AG10803 (cell line): ENCODE data around the gene KRTAP5-3.
"Not testable (repeated sequence)": the region's sequence is repeated elsewhere in the genome, so short reads cannot be mapped to it uniquely, and the experiment has no call there.

Source experiments
- DNase-seq: peaks from one replicate; pipeline ENCODE4 v3.0.0; 2010; ENCODE audit warnings: low read depth
- H3K4me3 ChIP-seq: 2 replicates; pipeline ENCODE4 v1.5.1; 2011; ENCODE audit warnings: mild to moderate bottlenecking, low read length, control low read depth
- TF ChIP-seq, protein P1 (sequence below): conservative IDR thresholded peaks from 2 replicates; pipeline ENCODE4 v1.5.1; 2011; ENCODE audit warnings: mild to moderate bottlenecking, low read length, control low read depth, inconsistent platforms

KRTAP5-3 gene

DNA sequence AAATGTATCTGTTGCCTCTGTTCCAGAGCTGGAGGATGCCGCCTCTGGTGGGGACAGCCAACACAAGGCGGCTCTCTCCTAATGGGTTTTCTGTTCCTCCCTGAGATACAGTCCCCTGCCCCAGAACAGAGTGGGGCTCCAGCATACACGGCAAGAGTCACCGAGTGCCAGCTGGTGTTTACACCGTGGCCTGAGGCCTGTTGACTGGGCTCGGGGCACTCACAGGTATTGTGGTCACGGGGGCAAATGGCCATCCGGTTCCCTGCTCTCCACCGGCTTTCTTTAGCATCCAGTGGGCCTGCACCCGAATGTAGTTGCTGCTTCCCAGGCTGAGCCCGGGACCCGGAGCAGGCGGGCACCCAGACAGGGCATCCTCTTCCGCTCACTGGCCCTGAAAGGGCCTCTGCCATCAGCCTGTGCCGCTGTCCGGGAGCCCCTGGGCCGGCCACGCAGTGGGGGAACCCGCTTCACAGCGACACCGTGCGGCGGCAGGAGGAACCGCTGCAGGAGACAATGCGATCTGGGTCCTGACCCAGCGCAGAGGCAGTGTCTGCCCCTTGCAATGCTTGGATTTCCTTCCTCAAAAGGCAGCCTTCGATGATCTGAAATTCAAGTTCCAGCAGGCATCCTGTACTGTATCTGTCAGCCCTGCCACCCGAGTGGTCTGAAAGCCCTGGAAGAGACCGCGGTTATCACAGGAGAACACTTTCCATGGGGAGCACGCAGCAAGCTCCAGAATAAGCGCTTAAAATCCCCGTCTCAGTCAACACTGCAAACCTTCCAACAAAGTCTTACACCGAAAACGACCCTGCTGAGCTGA, 20.5 kb upstream of the KRTAP5-3 start:
- TF ChIP-seq, protein P1, sequence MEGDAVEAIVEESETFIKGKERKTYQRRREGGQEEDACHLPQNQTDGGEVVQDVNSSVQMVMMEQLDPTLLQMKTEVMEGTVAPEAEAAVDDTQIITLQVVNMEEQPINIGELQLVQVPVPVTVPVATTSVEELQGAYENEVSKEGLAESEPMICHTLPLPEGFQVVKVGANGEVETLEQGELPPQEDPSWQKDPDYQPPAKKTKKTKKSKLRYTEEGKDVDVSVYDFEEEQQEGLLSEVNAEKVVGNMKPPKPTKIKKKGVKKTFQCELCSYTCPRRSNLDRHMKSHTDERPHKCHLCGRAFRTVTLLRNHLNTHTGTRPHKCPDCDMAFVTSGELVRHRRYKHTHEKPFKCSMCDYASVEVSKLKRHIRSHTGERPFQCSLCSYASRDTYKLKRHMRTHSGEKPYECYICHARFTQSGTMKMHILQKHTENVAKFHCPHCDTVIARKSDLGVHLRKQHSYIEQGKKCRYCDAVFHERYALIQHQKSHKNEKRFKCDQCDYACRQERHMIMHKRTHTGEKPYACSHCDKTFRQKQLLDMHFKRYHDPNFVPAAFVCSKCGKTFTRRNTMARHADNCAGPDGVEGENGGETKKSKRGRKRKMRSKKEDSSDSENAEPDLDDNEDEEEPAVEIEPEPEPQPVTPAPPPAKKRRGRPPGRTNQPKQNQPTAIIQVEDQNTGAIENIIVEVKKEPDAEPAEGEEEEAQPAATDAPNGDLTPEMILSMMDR, result peak; percentile 72
- H3K4me3 ChIP-seq, result no peak overlapping the region
- peak; percentile 11 for DNase-seq

DNA sequence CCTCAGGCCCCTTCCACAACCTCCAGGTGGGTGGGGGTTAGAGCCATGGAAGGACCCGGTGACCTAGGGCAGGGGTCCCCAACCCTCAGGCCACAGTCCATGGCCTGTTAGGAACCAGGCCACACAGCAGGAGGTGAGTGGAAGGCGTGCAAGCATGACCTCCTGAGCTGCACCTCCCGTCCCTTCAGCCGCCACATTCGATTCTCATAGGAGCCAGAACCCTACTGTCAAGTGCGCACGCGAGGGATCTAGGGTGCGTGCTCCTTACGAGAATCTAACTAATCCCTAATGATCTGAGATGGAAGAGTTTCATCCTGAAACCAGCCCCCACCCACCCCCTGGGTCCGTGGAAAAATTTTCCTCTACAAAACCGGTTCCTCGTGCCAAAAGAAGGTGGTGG, 17.3 kb upstream of the KRTAP5-3 start:
- DNase-seq, result no peak
- no peak overlapping the region for H3K4me3 ChIP-seq
- TF ChIP-seq, protein P1, result no peak

DNA sequence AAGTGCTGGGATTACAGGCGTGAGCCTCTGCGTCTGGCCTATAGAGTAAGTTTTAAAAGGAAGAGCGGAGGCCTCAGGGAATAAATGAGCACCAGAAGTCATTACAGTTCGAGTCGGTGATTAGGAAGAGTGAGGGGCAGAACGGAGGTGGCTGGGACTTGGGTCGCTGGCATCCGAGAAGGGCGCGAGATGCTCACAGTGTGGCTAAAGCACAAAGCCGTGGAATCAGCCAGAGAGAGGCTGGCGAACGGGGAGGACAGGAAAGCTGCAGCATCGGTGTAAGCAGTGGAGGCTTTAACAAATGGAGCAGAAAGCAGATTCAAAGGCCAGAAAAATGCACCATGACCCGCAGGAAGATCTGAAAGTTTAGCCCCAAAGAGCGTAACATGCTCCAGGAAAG, 16.4 kb upstream of the KRTAP5-3 start:
- TF ChIP-seq, protein P1, result no peak
- DNase-seq, result no peak

DNA sequence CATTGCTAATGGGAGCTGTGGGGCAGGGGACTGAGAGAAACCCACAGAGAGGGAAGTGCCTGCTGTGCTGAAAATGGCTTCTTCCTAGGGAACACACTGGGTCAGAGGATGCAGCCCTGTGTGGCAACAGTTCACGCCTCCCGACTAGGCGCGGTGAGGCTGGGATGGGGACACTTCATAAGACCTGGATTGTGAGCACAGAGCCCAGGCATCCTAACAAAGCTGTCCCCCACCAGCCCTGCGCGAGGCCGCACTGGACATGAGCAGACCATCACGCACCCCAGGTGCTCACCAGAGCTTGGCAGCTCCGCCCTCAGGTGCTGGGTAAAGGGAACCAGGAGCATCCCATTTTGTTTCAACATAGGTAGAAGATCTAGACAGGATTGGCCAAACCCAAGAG, 15.5 kb upstream of the KRTAP5-3 start:
- no peak for DNase-seq
- H3K4me3 ChIP-seq, result no peak overlapping the region
- TF ChIP-seq, protein P1, result no peak

More for the DNA sequence above, 16.4 kb upstream of the KRTAP5-3 start:
- no peak overlapping the region for H3K4me3 ChIP-seq

DNA sequence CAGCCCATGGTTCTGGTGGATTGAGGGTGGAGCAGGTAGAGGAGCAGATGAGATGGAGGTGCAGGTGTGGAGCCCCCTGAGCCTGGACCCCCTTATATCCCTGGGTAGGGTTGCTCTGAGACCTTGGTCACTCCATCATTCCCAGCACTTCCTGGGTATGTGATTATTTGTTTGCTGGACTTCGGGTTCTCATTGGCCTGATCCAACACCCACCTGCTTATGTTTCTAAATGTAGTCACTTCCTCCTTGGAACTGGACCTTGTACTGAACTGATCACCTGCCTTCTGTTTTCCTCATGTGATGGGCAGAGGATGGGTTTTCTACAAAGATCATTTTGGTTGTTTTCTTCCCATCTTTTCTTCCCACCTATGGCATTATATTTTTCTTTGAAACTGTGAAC, 13.8 kb upstream of the KRTAP5-3 start, which contains the start of gene KRTAP5-4:
KRTAP5-4 (minus strand) TSS at position 53 of the 400 bp plus-strand sequence; CDS start at position 8, 45 bp downstream.
- DNase-seq, result no peak
- TF ChIP-seq, protein P1, result no peak
- H3K4me3 ChIP-seq, result no peak within 1 kb of the TSS

DNA sequence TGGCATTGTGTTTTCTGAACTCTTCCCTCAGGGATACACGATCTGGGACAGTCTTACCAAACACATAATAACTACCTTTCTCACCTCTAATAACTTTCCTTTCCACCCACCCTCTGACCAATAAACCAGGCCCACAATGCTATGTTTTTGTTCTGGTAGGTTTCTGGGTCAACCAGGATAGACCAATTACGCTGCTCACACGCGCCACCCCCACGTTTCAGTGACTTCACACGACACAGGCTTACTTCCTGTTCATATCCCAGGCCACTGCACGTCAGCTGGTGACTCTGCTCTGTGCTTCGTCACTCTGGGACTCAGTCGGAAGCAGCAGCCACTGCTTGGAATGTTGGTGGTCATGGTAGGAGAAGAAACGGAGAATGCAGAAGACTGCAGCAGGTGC, 11.2 kb upstream of the KRTAP5-3 start:
- no peak overlapping the region for H3K4me3 ChIP-seq
- TF ChIP-seq, protein P1, result no peak
- no peak for DNase-seq

DNA sequence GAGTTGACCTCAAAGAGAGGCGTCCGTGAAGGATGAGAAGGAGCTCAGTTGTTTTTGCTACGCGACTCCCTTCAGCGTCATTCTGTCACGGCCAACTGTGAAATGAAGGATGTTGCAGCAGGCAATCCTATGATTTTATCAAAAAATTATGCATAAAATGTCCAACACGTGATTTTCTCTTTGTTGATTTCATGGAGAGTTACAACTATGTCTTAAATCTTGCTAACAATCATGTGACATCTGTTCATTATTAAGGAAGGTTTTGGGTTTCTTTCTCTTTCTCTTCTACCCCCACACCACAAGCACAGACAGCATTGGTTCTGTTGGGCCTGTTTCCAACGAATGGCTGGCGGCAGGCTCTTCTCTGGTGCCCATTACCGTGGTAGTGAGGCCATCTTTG, 10.0 kb upstream of the KRTAP5-3 start:
- peak; percentile 52 for DNase-seq
- no peak overlapping the region for H3K4me3 ChIP-seq
- TF ChIP-seq, protein P1, result no peak

DNA sequence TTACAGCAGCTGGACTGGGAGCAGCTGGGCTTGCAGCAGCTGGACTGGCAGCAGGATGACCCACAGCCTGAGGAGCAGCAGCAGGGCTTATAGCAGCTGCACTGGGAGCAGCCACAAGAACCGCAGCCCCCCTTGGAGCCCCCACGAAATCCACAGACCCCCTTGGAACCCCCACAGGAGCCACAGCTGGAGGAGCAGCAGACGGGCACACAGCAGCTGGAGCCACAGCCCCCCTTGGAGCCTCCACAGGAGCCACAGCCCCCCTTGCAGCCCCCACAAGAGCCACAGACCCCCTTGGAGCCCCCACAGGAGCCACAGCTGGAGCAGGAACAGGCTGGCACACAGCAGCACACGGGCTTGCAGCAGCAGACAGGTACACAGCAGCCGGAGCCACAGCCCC, 362 bp downstream of the KRTAP5-3 start:
- not testable (repeated sequence) for DNase-seq, H3K4me3 ChIP-seq

DNA sequence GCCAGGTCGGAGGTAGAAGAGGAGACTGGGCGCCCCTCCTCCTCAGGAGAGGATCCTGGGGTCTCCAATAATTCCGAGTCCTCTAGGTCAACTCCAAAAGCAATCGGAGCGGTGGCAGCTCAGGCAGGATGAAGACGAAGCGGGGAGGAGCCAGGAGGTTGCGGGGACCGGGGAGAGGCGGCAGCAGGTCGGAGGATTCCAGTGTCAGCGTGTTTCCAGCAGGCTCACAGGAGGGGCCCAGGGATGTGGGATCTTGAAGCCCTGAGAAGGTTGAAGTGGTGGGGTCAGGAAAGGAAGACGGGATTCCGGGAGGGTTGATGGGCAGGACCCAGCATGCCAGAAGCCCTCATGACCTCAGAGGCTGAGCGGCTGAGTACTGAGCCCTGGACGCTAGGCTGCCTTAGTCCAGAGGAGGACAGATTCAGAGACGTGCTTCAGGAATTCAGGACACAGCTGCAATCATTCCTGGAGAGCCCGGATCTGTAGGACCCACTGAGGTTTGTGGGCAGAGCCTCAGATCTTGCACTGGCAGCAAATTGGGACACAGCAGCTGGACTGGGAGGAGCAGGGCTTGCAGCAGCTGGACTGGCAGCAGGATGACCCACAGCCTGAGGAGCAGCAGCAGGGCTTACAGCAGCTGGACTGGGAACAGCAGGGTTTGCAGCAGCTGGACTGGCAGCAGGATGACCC, 962 bp downstream of the KRTAP5-3 start:
- DNase-seq, H3K4me3 ChIP-seq: not testable (repeated sequence)

DNA sequence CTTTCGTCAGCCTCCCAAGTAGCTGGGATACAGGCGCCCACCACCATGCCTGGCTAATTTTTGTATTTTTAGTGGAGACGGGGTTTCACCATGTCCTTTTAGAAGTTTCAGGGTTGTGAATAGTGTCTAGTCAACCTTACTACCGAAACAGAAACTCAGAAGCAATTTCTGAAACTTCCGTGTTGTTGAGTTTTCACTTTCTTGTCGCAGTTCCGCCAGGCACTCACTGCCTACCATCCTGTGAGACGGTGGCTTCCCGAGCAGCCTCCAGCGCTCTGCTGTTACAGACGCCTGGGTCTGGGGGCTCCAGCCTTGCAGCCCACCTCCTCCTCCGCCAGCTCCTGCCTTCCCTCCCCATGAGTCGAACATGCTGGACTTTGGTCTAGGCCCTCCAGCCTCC, 2.3 kb downstream of the KRTAP5-3 start:
- not testable (repeated sequence) for H3K4me3 ChIP-seq, DNase-seq
